ENCODE results near the gene ATP1B1. TPM values are rescaled to one million over a fixed set of nuclear protein-coding genes. Genes with fewer than 3 reads are reported as not detected.

ATP1B1 gene
- total and polyA plus RNA-seq, 2 experiments from 2014 or later: 220 to 602 TPM

DNA sequence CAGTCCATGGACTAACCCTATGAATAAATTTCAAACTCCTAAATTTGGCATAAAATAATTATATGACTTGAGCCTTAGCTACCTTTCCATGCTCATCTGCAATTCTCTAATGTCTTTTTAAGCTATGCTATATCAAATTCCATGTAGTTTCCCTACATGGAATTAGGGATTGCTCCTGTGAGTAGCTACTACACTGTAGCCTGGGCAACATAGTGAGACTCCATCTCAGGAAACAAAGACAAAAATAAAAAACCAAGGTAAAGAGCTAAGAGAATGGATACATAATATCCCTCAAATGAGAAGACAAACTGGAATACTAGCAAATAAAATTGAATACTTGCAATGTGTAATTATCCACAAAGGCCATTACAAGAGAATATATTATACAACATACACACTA is 37.5 kb downstream of the ATP1B1 start:
- H3K27ac ChIP-seq: no peak overlapping the region
- no peaks in the 10 kb centered on the region for H3K27me3 ChIP-seq
- no peaks in the 10 kb centered on the region for H3K36me3 ChIP-seq
- TF ChIP-seq, protein P1, sequence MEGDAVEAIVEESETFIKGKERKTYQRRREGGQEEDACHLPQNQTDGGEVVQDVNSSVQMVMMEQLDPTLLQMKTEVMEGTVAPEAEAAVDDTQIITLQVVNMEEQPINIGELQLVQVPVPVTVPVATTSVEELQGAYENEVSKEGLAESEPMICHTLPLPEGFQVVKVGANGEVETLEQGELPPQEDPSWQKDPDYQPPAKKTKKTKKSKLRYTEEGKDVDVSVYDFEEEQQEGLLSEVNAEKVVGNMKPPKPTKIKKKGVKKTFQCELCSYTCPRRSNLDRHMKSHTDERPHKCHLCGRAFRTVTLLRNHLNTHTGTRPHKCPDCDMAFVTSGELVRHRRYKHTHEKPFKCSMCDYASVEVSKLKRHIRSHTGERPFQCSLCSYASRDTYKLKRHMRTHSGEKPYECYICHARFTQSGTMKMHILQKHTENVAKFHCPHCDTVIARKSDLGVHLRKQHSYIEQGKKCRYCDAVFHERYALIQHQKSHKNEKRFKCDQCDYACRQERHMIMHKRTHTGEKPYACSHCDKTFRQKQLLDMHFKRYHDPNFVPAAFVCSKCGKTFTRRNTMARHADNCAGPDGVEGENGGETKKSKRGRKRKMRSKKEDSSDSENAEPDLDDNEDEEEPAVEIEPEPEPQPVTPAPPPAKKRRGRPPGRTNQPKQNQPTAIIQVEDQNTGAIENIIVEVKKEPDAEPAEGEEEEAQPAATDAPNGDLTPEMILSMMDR (IDR thresholded peaks at IDR 0.05; ENCODE audit: low read depth, low read length): no peak
- peaks cover 8% of the 10 kb centered on the region for H3K4me1 ChIP-seq (ENCODE audit: low read depth)
- H3K4me3 ChIP-seq: no peak overlapping the region
- no peaks in the 10 kb centered on the region for H3K9me3 ChIP-seq (ENCODE audit: low read depth)
- no peak for DNase-seq (ENCODE audit: low read depth in 1 of 2, low spot score in 1 of 2)

DNA sequence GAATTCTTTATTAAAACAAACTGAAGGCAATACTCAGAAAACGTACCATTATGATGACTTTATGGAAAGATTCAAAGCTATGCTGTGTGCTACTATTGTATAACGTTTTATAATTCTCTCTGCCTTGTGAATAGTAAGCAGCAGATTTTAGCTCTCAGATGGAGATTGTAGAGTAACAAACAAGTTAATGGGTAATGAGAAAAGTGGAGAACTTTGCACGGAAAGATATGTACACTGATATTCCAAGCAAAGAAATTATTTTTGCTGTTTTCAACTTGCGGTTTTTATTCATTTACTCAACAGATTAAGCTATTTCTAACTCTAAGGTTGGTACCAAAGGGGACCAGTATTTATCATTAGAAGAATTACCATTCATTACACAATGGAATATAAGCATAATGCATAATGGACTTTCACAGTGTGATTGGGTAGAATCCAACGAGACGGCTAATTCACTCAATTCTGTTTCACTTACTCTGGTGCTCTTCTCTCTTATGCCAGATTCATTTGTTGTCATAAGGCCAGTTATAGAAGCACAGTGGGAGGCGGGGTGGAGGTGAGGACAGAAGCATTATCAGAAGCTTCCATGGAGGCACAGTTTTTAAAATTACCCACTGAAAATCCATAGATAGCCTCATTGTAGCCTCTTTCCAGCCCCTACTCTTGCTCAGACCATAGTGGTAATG is 38.6 kb downstream of the ATP1B1 start:
- no peak overlapping the region for H3K4me3 ChIP-seq
- TF ChIP-seq, protein P1 (IDR thresholded peaks at IDR 0.05; ENCODE audit: low read depth, low read length): no peak
- H3K36me3 ChIP-seq: no peaks in the 10 kb centered on the region
- no peaks in the 10 kb centered on the region for H3K27me3 ChIP-seq
- H3K9me3 ChIP-seq (ENCODE audit: low read depth): no peaks in the 10 kb centered on the region
- H3K4me1 ChIP-seq (ENCODE audit: low read depth): peaks cover 8% of the 10 kb centered on the region
- DNase-seq (ENCODE audit: low read depth in 1 of 2, low spot score in 1 of 2): no peak
- no peak overlapping the region for H3K27ac ChIP-seq

DNA sequence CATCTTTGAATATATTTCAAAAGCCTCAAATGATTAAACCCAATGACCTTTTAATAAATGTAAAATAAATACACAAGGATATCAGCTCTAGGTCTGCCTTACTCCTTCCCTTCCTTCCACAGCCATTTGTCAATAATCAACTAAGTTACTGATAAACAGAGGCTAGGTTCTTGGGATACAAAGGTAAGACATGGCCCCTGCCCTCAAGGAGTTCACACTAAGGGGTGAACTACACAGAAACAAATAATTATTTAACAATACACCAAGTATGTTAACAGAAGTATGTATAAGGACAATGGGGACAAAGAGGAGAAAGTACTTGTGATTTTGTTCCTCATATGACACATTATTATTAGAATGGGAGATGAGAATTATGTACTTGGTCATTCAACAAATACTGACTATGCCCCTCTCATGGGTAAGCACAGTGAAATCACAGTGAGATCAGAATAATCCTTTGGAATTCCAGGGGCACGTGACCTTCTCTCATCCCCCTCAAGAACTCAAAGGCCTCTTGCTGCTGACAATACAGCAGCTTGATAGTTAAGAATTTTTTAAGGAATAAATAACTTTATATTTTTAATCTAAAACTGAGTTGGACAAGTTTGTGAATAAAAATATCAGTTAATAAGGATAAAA is 40.2 kb downstream of the ATP1B1 start:
- DNase-seq (ENCODE audit: low read depth in 1 of 2, low spot score in 1 of 2): no peak
- TF ChIP-seq, protein P1 (IDR thresholded peaks at IDR 0.05; ENCODE audit: low read depth, low read length): no peak
- Histone ChIP-seq H3K4me1 (ENCODE audit: low read depth) (peaks cover 8% of the 10 kb centered on the region), H3K27ac (no peak overlapping the region), H3K9me3 (ENCODE audit: low read depth) (no peaks in the 10 kb centered on the region), H3K27me3 (no peaks in the 10 kb centered on the region), H3K36me3 (no peaks in the 10 kb centered on the region), H3K4me3 (no peak overlapping the region)

DNA sequence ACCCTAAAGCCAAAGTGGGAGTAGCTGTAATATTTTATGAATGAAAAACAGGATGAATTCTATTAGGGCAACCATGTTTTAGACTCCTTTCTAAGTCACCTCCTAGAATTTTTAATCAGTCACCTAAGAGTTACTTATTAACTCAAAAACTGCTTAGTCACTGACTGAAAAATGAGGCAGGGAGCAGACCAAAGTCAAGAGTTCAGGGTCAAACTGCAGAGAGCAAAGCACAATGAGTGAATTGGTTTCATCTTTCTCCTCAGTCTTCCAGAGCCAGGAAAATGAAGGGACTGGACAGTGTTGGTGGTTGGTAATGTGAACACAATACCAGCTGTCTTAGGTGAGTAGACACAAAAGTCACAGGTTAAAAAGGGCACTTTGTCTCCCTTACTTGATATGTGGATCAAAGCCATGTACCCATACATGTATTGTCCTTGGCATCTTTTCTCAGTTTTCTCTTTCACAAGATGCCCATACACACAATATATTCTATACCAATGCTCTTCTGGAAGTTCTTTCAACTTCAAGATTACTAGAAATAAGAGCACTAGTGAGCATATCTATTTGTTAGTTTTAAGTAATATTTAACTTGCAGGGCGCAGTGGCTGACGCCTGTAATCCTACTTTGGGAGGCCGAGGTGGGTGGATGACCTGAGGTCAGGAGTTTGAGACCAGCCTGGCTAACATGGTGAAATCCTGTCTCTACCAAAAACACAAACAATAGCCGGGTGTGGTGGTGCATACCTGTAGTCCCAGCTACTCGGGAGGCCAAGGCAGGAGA is 42.2 kb downstream of the ATP1B1 start:
- no peak for DNase-seq (ENCODE audit: low read depth in 1 of 2, low spot score in 1 of 2)
- Histone ChIP-seq H3K4me1 (ENCODE audit: low read depth) (peaks cover 8% of the 10 kb centered on the region), H3K27me3 (no peaks in the 10 kb centered on the region), H3K4me3 (no peak overlapping the region), H3K9me3 (ENCODE audit: low read depth) (no peaks in the 10 kb centered on the region), H3K27ac (no peak overlapping the region), H3K36me3 (no peaks in the 10 kb centered on the region)
- TF ChIP-seq, protein P1 (IDR thresholded peaks at IDR 0.05; ENCODE audit: low read depth, low read length): no peak

DNA sequence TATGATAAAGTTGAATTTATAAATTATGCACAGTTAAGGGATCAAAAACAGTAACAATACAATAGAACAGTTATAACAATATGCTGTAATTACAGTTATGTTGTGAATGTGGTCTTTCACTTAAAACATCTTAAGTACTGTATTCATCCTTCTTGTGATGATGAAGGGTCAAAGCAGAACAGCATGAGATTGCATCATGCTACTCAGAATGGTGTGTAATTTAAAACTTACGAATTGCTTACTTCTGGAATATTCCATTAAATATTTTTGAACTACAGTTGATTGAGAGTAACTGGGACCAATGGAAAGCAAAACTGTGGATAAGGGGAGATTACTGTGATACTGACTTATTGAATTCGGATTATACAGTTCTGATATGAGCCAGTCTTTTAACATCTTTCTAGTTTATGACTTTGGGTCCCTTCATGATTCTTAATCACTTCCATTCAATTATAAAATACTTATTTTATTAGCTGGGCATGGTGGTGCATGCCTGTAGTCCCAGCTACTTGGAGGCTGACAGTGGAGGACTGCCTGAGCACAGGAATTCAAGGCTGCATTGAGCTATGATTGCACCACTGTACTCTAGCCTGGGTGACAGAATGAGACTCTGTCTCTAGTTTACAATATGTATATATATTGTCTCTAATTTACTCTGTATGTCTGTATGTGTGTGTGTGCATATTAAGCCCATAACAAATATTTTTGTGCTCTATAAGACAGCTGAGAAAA is 43.2 kb downstream of the ATP1B1 start:
- TF ChIP-seq, protein P1 (IDR thresholded peaks at IDR 0.05; ENCODE audit: low read depth, low read length): no peak
- Histone ChIP-seq H3K4me1 (ENCODE audit: low read depth) (peaks cover 8% of the 10 kb centered on the region), H3K27me3 (no peaks in the 10 kb centered on the region)

More for the DNA sequence above, 43.2 kb downstream of the ATP1B1 start:
- no peak for DNase-seq (ENCODE audit: low read depth in 1 of 2, low spot score in 1 of 2)
- H3K4me3 ChIP-seq: no peak overlapping the region
- no peak overlapping the region for H3K27ac ChIP-seq
- H3K36me3 ChIP-seq: no peaks in the 10 kb centered on the region
- H3K9me3 ChIP-seq (ENCODE audit: low read depth): no peaks in the 10 kb centered on the region
